ENCODE data around the gene NIM1K.

Gene NIM1K

GRCh38 chr5:43274435-43275114 is 82.5 kb downstream of the NIM1K start:
- no peak for DNase-seq (ENCODE audit: low read depth)
- TF ChIP-seq, protein P1, sequence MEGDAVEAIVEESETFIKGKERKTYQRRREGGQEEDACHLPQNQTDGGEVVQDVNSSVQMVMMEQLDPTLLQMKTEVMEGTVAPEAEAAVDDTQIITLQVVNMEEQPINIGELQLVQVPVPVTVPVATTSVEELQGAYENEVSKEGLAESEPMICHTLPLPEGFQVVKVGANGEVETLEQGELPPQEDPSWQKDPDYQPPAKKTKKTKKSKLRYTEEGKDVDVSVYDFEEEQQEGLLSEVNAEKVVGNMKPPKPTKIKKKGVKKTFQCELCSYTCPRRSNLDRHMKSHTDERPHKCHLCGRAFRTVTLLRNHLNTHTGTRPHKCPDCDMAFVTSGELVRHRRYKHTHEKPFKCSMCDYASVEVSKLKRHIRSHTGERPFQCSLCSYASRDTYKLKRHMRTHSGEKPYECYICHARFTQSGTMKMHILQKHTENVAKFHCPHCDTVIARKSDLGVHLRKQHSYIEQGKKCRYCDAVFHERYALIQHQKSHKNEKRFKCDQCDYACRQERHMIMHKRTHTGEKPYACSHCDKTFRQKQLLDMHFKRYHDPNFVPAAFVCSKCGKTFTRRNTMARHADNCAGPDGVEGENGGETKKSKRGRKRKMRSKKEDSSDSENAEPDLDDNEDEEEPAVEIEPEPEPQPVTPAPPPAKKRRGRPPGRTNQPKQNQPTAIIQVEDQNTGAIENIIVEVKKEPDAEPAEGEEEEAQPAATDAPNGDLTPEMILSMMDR (conservative IDR thresholded peaks at IDR 0.05; ENCODE audit: low read depth, low read length): no peak
- H3K4me3 ChIP-seq (ENCODE audit: low read length): no peak overlapping the region

GRCh38 chr5:43275391-43275790 is 83.4 kb downstream of the NIM1K start:
- no peak overlapping the region for H3K4me3 ChIP-seq (ENCODE audit: low read length)
- no peak for DNase-seq (ENCODE audit: low read depth)
- TF ChIP-seq, protein P1 (conservative IDR thresholded peaks at IDR 0.05; ENCODE audit: low read depth, low read length): no peak

GRCh38 chr5:43279548-43280274 is 87.7 kb downstream of the NIM1K start:
- no peak for DNase-seq (ENCODE audit: low read depth)
- no peak overlapping the region for H3K4me3 ChIP-seq (ENCODE audit: low read length)
- TF ChIP-seq, protein P1 (conservative IDR thresholded peaks at IDR 0.05; ENCODE audit: low read depth, low read length): no peak

- TF ChIP-seq, protein P1 (conservative IDR thresholded peaks at IDR 0.05; ENCODE audit: low read depth, low read length): no peak
- H3K4me3 ChIP-seq (ENCODE audit: low read length): no peak overlapping the region
- DNase-seq (ENCODE audit: low read depth): no peak
These were observed 90.0 kb downstream of the NIM1K start for GRCh38 chr5:43281840-43282658.

DNA sequence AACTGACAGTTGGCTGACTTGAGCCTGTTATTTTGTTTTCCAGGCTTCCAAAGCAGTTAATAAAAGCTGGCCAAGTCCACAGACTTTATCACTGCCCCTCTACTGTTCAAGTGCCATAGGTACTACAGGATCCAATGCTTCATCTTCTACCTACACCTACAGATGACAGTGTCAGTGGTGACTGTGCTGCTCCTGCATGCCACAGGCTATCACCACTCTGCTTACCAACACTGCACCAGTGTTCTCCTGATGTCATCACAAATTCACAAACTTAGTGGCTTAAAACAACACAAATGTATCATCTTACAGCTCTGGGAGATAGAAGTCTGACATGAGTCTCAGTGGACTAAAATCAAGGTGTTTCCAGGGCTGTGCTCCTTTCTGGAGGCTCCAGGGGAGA is 94.6 kb downstream of the NIM1K start:
- no peak overlapping the region for H3K4me3 ChIP-seq (ENCODE audit: low read length)
- DNase-seq (ENCODE audit: low read depth): no peak
- TF ChIP-seq, protein P1 (conservative IDR thresholded peaks at IDR 0.05; ENCODE audit: low read depth, low read length): no peak

- DNase-seq (ENCODE audit: low read depth): no peak
- no peak overlapping the region for H3K4me3 ChIP-seq (ENCODE audit: low read length)
- TF ChIP-seq, protein P1 (conservative IDR thresholded peaks at IDR 0.05; ENCODE audit: low read depth, low read length): no peak
These were observed 95.5 kb downstream of the NIM1K start for GRCh38 chr5:43287493-43287892.
